NCI-H748 (cell line): ENCODE results near the gene GBA2.

Experiments
- DNase-seq: peaks from one replicate; lab custom pipeline; 2025; ENCODE audit not compliant: unreplicated experiment; lab: John Stamatoyannopoulos, UW

GBA2 gene

GRCh38 chr9:35748858-35749514 lies at the start of gene GBA2, which contains the start of gene RGP1:
TSS of gene GBA2 (minus strand) at chr9:35749228. CDS start at chr9:35748704, 524 bp downstream.
TSS of gene RGP1 (plus strand) at chr9:35749287. CDS start at chr9:35749756, 469 bp downstream.
- DNase-seq = peak; percentile 86

DNA sequence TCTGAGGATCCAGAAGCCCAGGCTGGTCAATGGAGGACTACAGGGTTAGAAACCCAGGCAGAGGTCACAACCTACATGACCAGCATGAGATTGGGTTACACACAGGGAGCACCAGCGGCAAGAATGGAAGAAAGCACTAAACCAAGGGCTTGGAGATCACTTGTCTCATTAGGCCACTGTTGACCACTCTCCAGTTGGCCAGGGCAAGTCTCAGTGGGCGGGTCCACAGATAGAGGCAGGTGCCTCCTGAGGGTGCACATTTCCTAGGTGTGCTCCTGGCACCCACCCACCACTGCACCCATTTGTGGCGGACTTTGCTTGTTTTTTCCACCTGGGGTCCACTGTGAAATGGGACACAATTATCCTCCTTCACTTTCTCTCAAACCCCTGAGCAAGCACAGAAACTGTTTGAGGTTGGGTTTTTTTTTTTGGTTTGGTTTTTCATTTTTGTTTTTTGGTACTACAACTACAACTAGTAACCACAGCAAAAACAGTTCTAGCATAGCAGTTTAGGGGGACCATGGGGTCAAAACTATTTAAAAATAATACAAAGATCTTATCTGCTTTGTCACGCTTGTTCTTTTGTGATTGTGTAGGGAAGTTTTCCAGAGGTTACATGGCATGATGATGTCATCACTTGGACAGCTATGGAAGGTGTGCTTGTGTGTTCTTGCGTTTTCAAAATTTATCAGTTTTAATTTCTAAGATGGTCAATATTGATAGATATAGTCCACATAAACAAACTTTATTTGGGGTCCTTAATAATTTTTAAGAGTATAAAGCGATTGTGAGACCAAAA lies 48.5 kb upstream of the GBA2 start:
- DNase-seq = no peak

- DNase-seq = no peak
Observed at GRCh38 chr9:35795695-35796094, 46.7 kb upstream of the GBA2 start.

GRCh38 chr9:35793461-35793860 lies 44.4 kb upstream of the GBA2 start:
- DNase-seq = no peak

DNA sequence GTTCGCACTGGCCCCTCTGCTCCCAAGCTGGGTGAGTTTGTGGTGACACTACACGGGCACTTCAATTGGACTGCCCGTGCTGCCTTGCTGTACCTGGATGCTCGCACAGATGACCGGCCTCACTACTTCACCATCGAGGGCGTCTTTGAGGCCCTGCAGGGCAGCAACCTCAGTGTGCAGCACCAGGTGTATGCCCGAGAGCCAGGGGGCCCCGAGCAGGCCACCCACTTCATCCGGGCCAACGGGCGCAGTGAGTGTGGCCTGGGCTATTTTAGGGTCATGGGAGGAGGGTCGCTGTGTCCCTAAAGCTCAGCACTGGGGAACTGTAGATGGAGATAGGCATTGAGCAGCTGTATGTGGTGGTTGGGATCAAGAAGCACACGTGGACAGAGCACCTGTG lies 43.8 kb upstream of the GBA2 start:
- DNase-seq = no peak

GRCh38 chr9:35792024-35792813 lies 43.2 kb upstream of the GBA2 start:
- DNase-seq = no peak

DNA sequence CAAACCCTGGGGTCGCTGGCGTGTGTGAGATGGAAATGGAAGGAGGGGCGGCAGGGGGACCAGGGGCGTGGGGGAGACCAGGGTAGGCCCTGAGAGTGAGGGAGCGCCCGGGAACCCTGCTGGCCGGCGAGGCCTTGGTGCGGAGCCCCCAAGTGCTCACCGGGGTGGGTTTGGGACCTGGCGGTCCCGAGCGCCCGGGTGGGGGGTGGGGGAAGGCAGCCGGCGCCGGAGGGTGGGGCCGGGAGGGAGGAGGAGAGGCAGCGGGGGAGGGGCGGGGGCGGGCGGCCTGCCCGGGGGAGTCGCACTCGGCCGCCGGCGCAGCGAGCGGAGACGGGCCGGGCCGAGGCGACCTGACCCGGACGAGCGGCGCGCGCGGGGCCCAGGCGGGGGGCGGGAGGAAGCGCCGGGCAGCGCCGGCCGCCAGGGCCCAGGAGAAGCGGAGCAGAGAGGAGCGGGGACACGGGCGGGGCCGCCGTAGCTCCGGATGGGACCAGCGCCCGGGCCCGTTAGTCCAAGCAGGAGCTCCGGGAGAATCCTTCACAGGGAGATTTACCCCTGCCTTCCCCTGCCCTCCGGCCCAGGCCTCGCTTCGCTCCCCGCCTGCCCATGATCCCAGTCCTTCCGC lies 42.4 kb upstream of the GBA2 start, which contains the start of gene NPR2:
NPR2 (plus strand) TSS at position 295 of the 625 bp plus-strand sequence. CDS start 818 bp downstream, outside the sequence.
- DNase-seq = no peak

GRCh38 chr9:35790385-35791296 lies 41.6 kb upstream of the GBA2 start:
- DNase-seq = peak; percentile 76

DNA sequence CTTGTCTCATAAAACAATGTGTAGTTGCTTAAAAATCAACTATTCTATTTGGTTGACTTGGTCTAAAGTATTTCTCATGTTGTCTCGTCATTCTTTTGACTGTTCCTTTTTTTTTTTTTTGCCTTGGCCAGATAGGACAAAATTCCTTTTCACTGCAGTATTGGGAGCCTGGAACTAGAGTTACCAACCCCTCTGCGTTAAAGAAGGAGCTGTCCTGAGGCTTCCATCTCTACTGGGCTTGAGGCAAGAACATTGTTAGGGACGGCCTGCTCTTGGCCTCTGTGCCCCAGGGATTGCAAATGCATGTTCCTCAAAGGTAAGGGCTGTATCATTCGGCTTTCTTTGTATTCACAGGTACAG lies 41.0 kb upstream of the GBA2 start:
- no peak for DNase-seq

- no peak for DNase-seq
Observed at GRCh38 chr9:35789541-35789940, 40.5 kb upstream of the GBA2 start.

DNA sequence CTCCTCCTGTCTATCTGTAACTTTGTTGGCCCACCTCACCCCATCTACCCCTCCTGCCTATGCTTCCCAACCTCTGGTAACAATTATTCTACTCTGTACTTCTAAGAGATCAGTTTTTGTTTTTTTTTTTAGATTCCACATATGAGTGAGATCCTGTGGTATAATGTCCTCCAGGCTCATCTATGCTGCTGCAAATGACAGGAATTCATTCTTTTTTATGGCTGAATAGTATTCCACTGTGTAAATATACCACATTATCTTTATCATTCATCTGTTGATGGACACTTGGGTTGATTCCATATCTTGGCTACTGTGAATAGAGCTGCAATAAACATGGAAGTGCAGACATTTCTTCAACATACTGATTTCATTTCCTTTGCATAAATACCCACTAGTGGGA lies 34.4 kb upstream of the GBA2 start:
- no peak for DNase-seq

GRCh38 chr9:35781066-35781465 lies 32.0 kb upstream of the GBA2 start:
- DNase-seq = no peak

GRCh38 chr9:35778496-35778895 lies 29.5 kb upstream of the GBA2 start:
- no peak for DNase-seq

GRCh38 chr9:35776018-35776417 lies 27.0 kb upstream of the GBA2 start:
- DNase-seq = peak; percentile 93

GRCh38 chr9:35774907-35775635 lies 26.0 kb upstream of the GBA2 start:
- peak; percentile 49 for DNase-seq

DNA sequence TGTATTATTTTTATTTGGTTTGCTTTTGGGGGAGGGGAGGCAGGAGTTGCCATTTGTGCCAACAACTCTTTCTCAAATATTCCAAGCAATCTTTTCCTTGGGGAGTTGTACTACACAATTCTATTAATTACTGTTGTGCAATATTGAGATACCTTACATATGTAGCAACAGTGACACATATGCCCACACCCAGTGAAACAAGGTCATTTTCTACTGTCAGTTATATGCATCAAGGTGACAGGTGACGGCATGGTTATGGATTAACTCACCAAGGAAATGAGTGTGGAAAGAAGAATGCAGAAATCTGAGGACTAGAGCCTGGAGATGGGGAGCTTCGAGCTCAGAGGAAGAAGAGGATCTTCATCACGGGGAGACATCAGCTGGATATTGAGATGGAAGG lies 22.9 kb upstream of the GBA2 start:
- peak; percentile 37 for DNase-seq

DNA sequence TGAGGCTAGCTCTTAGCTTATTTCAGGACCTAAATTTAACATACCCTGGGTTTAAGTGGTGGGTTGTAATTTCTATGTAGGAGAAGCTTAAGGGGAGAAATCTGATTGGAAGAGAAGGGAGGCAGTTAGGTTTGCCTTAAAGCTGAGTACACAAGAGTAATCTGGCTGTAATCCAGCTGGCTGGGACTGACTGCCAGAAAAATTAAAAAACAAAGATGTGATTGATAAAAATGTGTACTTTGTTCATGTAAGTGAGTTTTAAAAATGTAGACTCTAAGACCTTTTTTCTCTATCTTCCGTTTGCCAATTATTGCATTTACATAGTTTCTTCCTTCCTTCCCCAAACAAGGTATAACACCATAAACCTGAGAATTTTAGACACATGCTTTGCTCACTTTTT lies 22.5 kb upstream of the GBA2 start:
- DNase-seq = peak; percentile 75

- DNase-seq = no peak
Observed at GRCh38 chr9:35771075-35771433, 22.0 kb upstream of the GBA2 start.

DNA sequence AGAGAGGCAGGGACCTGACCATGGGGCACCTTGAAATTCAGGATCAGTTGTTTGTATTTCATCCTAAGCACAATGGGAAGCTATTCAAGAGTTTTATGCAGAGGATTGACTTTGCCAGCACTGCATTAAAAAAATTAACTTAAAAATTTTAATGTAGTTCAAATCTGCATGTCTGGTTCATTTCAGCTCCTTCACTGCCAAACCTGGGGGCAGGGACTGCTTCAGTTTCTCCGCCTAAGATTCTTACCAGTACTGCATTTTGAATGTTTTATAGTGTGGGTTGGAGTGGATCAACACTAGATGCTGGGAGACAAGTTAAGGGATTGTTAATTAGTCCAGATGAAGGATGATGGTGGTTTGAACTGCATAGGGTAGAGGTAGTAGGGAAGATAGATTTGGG lies 20.7 kb upstream of the GBA2 start:
- DNase-seq = no peak

DNA sequence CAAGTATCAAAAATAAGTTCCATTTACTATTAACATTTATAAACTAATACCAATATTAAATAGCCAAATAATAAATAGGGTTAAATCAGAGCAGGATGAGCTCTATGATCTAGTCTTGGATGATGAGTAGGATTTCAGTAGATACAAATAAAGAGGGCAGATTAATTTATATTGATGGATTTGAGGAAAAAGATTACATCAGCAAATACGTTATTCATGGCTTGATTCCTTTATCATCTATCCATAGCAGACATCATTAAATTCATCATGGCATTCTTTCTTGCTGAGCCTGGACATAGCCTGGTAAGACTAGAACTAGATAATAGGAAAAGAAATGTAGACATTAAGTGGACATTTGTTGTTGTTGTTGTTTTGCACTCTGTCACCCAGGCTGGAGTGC lies 18.4 kb upstream of the GBA2 start:
- DNase-seq = no peak
